H9 (cell line): ENCODE results near the gene GMPR2. TPM values are rescaled to one million over a fixed set of nuclear protein-coding genes. Genes with fewer than 3 reads are reported as not detected.

Experiments used
- DNase-seq: peaks from one replicate; pipeline ENCODE4 v3.0.0-alpha.2; 2017
- H2AFZ ChIP-seq: one replicate; pipeline ENCODE4 v1.6.1; 2013; ENCODE audit warnings: mild to moderate bottlenecking, low read length, control low read depth, moderate library complexity
- H2AK5ac ChIP-seq: 2 replicates; pipeline ENCODE4 v1.6.1; 2013; ENCODE audit warnings: low read length, control low read depth, mixed read lengths; ENCODE audit not compliant: insufficient read length
- H2BK120ac ChIP-seq: one replicate; pipeline ENCODE4 v1.6.1; 2013; ENCODE audit warnings: low read depth, mild to moderate bottlenecking, low read length, control low read depth, inconsistent platforms; ENCODE audit not compliant: poor library complexity, severe bottlenecking
- H2BK12ac ChIP-seq: 2 replicates; pipeline ENCODE4 v1.6.1; 2013; ENCODE audit warnings: low read length, control low read depth, mixed read lengths, low read depth; ENCODE audit not compliant: insufficient read length
- H2BK15ac ChIP-seq: 2 replicates; pipeline ENCODE4 v1.6.1; 2013; ENCODE audit warnings: low read depth, low read length, control low read depth
- H2BK20ac ChIP-seq: one replicate; pipeline ENCODE4 v1.6.1; 2013; ENCODE audit warnings: low read depth, mild to moderate bottlenecking, low read length, control low read depth, inconsistent platforms; ENCODE audit not compliant: poor library complexity, severe bottlenecking
- H2BK5ac ChIP-seq: 2 replicates; pipeline ENCODE4 v1.6.1; 2013; ENCODE audit warnings: low read length, control low read depth, mixed read lengths; ENCODE audit not compliant: insufficient read length
- H3K14ac ChIP-seq: 2 replicates; pipeline ENCODE4 v1.6.1; 2013; ENCODE audit warnings: low read length, control low read depth; ENCODE audit not compliant: insufficient read depth
- H3K18ac ChIP-seq: 2 replicates; pipeline ENCODE4 v1.6.1; 2013; ENCODE audit warnings: low read depth, mild to moderate bottlenecking, mixed read lengths, low read length, control low read depth; ENCODE audit not compliant: insufficient read length
- H3K23ac ChIP-seq: 2 replicates; pipeline ENCODE4 v1.6.1; 2013; ENCODE audit warnings: low read length, control low read depth, mixed read lengths, low read depth; ENCODE audit not compliant: insufficient read length
- H3K23me2 ChIP-seq: 2 replicates; pipeline ENCODE4 v1.6.1; 2013; ENCODE audit warnings: low read depth, mild to moderate bottlenecking, mixed read lengths, low read length, control low read depth; ENCODE audit not compliant: insufficient read length, poor library complexity, severe bottlenecking
- H3K27ac ChIP-seq: 2 replicates; pipeline ENCODE4 v1.5.1; 2013; ENCODE audit warnings: low read length, control low read depth, mixed read lengths, low read depth; ENCODE audit not compliant: insufficient read length
- H3K27me3 ChIP-seq: 2 replicates; pipeline ENCODE4 v1.6.1; 2013; ENCODE audit warnings: low read length, control low read depth, inconsistent platforms; ENCODE audit not compliant: insufficient read depth
- H3K4ac ChIP-seq: 2 replicates; pipeline ENCODE4 v1.6.1; 2013; ENCODE audit warnings: low read depth, mild to moderate bottlenecking, control low read depth, inconsistent platforms, low read length, moderate library complexity
- H3K4me1 ChIP-seq: 2 replicates; pipeline ENCODE4 v1.6.1; 2013; ENCODE audit warnings: low read length, control low read depth, inconsistent platforms; ENCODE audit not compliant: insufficient read depth
- H3K4me2 ChIP-seq: 2 replicates; pipeline ENCODE4 v1.6.1; 2013; ENCODE audit warnings: low read length, control low read depth, mixed read lengths; ENCODE audit not compliant: insufficient read length, insufficient read depth
- H3K56ac ChIP-seq: 2 replicates; pipeline ENCODE4 v1.6.1; 2013; ENCODE audit warnings: low read depth, mild to moderate bottlenecking, mixed read lengths, low read length, control low read depth; ENCODE audit not compliant: insufficient read length
- H3K79me1 ChIP-seq: 2 replicates; pipeline ENCODE4 v1.6.1; 2013; ENCODE audit warnings: low read depth, mild to moderate bottlenecking, moderate library complexity, low read length, control low read depth, inconsistent platforms; ENCODE audit not compliant: insufficient read depth, poor library complexity, severe bottlenecking
- H3K79me2 ChIP-seq: 2 replicates; pipeline ENCODE4 v1.6.1; 2013; ENCODE audit warnings: low read length, control low read depth, inconsistent platforms; ENCODE audit not compliant: insufficient read depth
- H3K9ac ChIP-seq: 2 replicates; pipeline ENCODE4 v1.6.1; 2013; ENCODE audit warnings: low read length, control low read depth, mixed read lengths; ENCODE audit not compliant: insufficient read length; ENCODE audit errors: extremely low read depth
- H3K9me3 ChIP-seq: one replicate; pipeline ENCODE4 v1.6.1; 2013; ENCODE audit warnings: low read depth, low read length, inconsistent platforms; ENCODE audit not compliant: control insufficient read depth
- H3T11ph ChIP-seq: one replicate; pipeline ENCODE4 v1.6.1; 2013; ENCODE audit warnings: mild to moderate bottlenecking, low read length, control low read depth, inconsistent platforms
- H4K20me1 ChIP-seq: one replicate; pipeline ENCODE4 v1.6.1; 2013; ENCODE audit not compliant: control insufficient read depth, insufficient read length, insufficient read depth
- H4K5ac ChIP-seq: 2 replicates; pipeline ENCODE4 v1.6.1; 2013; ENCODE audit warnings: low read depth, mild to moderate bottlenecking, mixed read lengths, low read length, control low read depth; ENCODE audit not compliant: insufficient read length
- H4K8ac ChIP-seq: replicated peaks from 2 replicates; pipeline ENCODE4 v1.6.1; 2013; ENCODE audit warnings: low read length, control low read depth, mixed read lengths, low read depth; ENCODE audit not compliant: insufficient read length
- H4K91ac ChIP-seq: 2 replicates; pipeline ENCODE4 v1.6.1; 2013; ENCODE audit warnings: low read depth, mild to moderate bottlenecking, moderate library complexity, mixed read lengths, low read length, control low read depth; ENCODE audit not compliant: insufficient read length
- H3K27ac Mint-ChIP-seq, 3 experiments: 2 replicates in 2 of 3; 3 replicates in 1 of 3; pipeline ENCODE4 v1.8.0; 2020 to 2021; ENCODE audit warnings: mixed read lengths in 3 of 3, mild to moderate bottlenecking in 1 of 3, moderate library complexity in 1 of 3
- H3K27me3 Mint-ChIP-seq: 2 replicates; pipeline ENCODE4 v1.8.0; 2021; ENCODE audit warnings: low read depth, mild to moderate bottlenecking, moderate library complexity, mixed read lengths
- H3K36me3 Mint-ChIP-seq, 3 experiments: 2 replicates in 2 of 3; 3 replicates in 1 of 3; pipeline ENCODE4 v1.8.0; 2020 to 2021; ENCODE audit warnings: low read depth in 3 of 3, mixed read lengths in 3 of 3; ENCODE audit not compliant: insufficient read depth in 1 of 3
- H3K4me1 Mint-ChIP-seq, 2 experiments: 2 replicates each; pipeline ENCODE4 v1.8.0; 2020; ENCODE audit warnings: mixed read lengths in 2 of 2
- H3K4me3 Mint-ChIP-seq, 2 experiments: 2 replicates in 1 of 2; 3 replicates in 1 of 2; pipeline ENCODE4 v1.8.0; 2020 to 2021; ENCODE audit warnings: mild to moderate bottlenecking in 2 of 2, mixed read lengths in 2 of 2, moderate library complexity in 1 of 2
- H3K9me3 Mint-ChIP-seq, 2 experiments: 2 replicates in 1 of 2; 3 replicates in 1 of 2; pipeline ENCODE4 v1.8.0; 2020; ENCODE audit warnings: mild to moderate bottlenecking in 2 of 2, mixed read lengths in 2 of 2, moderate library complexity in 1 of 2
- WGBS: extraction: QIAGEN DNeasy Blood & Tissue Kit; methylation state at CpG from one replicate; pipeline ENCODE4 v1.1.7; 2013; ENCODE audit warnings: missing lambda C conversion rate, low lambda C conversion rate, mixed read lengths; ENCODE audit not compliant: insufficient read length; ENCODE audit errors: extremely low coverage; 5-methylcytosine and 5-hydroxymethylcytosine counted together
- total RNA-seq: library from RNA; stranded (reverse); gene quantifications from 2 replicates; pipeline ENCODE4 v1.2.1, GENCODE V29; 2021
- TF ChIP-seq, protein P1 (sequence below): fragments of 200-600 bp; sonication (generic); conservative IDR thresholded peaks from 3 replicates; pipeline ENCODE4 v1.8.0; 2021; ENCODE audit warnings: antibody characterized with exemption, mild to moderate bottlenecking

GMPR2 gene
- total RNA-seq, 1 experiment from 2014 or later: 84.7 TPM

DNA sequence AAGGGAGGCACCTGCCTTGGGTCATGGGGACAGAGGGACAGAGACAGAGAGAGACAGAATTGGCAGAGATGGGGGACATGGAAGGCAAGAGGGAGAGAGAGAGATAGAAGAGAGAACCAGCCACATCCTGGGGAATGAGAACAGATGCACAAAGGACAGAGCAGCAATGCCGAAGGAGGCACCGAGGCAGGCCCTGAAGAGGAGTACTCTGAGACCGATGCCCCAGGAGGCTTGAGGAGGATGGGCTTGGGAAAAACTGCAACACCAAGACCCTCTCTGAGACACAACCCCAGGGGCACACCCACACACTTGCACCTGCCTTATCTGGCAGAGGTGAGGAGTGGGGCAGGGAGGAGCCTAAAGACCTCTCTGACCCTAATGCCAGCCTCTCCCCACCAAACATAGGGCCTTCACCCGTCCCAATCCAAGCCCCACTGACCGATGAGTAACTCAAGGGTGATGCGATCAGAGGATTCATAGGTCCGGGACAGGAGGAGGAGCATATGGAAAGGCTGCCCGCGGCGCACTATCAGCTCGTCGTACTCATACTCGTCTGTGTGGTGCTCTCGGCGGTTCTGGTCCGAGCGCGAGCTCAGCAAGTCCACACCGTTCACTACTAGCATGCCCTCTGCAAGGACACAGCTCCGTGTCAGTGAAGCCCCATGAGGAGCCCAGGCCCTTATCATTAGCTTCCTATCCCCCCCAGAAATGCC lies 28.7 kb downstream of the GMPR2 start:
- H3K9me3 Mint-ChIP-seq: no peaks in the 10 kb centered on the region
- no peaks in the 10 kb centered on the region; a peak in 2 of 4 replicates for H3K4me1 Mint-ChIP-seq
- H3K9ac ChIP-seq: no peak overlapping the region
- no peak overlapping the region for H3K4ac ChIP-seq
- H3K4me3 Mint-ChIP-seq: no peak overlapping the region; a peak in 1 of 5 replicates
- H3K27me3 Mint-ChIP-seq: no peaks in the 10 kb centered on the region; the same call in 1 of the 2 replicates
- TF ChIP-seq, protein P1, sequence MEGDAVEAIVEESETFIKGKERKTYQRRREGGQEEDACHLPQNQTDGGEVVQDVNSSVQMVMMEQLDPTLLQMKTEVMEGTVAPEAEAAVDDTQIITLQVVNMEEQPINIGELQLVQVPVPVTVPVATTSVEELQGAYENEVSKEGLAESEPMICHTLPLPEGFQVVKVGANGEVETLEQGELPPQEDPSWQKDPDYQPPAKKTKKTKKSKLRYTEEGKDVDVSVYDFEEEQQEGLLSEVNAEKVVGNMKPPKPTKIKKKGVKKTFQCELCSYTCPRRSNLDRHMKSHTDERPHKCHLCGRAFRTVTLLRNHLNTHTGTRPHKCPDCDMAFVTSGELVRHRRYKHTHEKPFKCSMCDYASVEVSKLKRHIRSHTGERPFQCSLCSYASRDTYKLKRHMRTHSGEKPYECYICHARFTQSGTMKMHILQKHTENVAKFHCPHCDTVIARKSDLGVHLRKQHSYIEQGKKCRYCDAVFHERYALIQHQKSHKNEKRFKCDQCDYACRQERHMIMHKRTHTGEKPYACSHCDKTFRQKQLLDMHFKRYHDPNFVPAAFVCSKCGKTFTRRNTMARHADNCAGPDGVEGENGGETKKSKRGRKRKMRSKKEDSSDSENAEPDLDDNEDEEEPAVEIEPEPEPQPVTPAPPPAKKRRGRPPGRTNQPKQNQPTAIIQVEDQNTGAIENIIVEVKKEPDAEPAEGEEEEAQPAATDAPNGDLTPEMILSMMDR: no peak
- H3K9me3 ChIP-seq: no peaks in the 10 kb centered on the region
- no peak overlapping the region for H2AK5ac ChIP-seq
- no peak overlapping the region for H4K5ac ChIP-seq
- DNase-seq: no peak
- H2BK5ac ChIP-seq: no peak overlapping the region
- H3K4me2 ChIP-seq: no peak overlapping the region
- peak overlapping the region in 1 of 3 experiments; percentile 41; a peak in 1 of 7 replicates for H3K27ac Mint-ChIP-seq
- H2BK15ac ChIP-seq: no peak overlapping the region
- no peak overlapping the region for H4K8ac ChIP-seq
- H3K27ac ChIP-seq: no peak overlapping the region
- H2AFZ ChIP-seq: no peak overlapping the region
- no peak overlapping the region for H3K18ac ChIP-seq
- peaks cover 0 to 7% (median 4%) of the 10 kb centered on the region in 3 experiments; a peak in 5 of 7 replicates for H3K36me3 Mint-ChIP-seq
- H3K79me1 ChIP-seq: no peaks in the 10 kb centered on the region
- no peak overlapping the region for H2BK20ac ChIP-seq
- no peaks in the 10 kb centered on the region for H3K23me2 ChIP-seq
- H4K20me1 ChIP-seq: no peaks in the 10 kb centered on the region
- no peak overlapping the region for H2BK12ac ChIP-seq
- H2BK120ac ChIP-seq: no peak overlapping the region
- H3T11ph ChIP-seq: no peak overlapping the region
- WGBS: no CpG with 5 or more reads among the region's 20 CpGs
- no peak overlapping the region for H3K56ac ChIP-seq
- no peaks in the 10 kb centered on the region for H3K27me3 ChIP-seq
- H3K4me1 ChIP-seq: no peaks in the 10 kb centered on the region
- H3K79me2 ChIP-seq: no peaks in the 10 kb centered on the region
- H4K91ac ChIP-seq: no peak overlapping the region
- H3K14ac ChIP-seq: no peak overlapping the region; the same call in 1 of the 2 replicates
- H3K23ac ChIP-seq: no peak overlapping the region
